AG10803 (cell line): ENCODE results near the gene CAGE1.
"Not testable (repeated sequence)": the region's sequence is repeated elsewhere in the genome, so short reads cannot be mapped to it uniquely, and the experiment has no call there.

Source experiments
- DNase-seq: peaks from one replicate; pipeline ENCODE4 v3.0.0; 2010; ENCODE audit warnings: low read depth
- H3K4me3 ChIP-seq: 2 replicates; pipeline ENCODE4 v1.5.1; 2011; ENCODE audit warnings: mild to moderate bottlenecking, low read length, control low read depth
- CTCF ChIP-seq: conservative IDR thresholded peaks from 2 replicates; pipeline ENCODE4 v1.5.1; 2011; ENCODE audit warnings: mild to moderate bottlenecking, low read length, control low read depth, inconsistent platforms

The CAGE1 gene

GRCh38 chr6:7325750-7326149, 63.8 kb downstream of the CAGE1 start:
- TF ChIP-seq CTCF = no peak
- H3K4me3 ChIP-seq = no peak overlapping the region
- no peak for DNase-seq

GRCh38 chr6:7324520-7324919, 65.0 kb downstream of the CAGE1 start:
- no peak for DNase-seq
- no peak for TF ChIP-seq CTCF
- no peak overlapping the region for H3K4me3 ChIP-seq

GRCh38 chr6:7323074-7323473, 66.5 kb downstream of the CAGE1 start:
- DNase-seq = no peak
- H3K4me3 ChIP-seq = no peak overlapping the region
- TF ChIP-seq CTCF = no peak

GRCh38 chr6:7321866-7322265, 67.7 kb downstream of the CAGE1 start:
- not testable (repeated sequence) for H3K4me3 ChIP-seq, DNase-seq

- not testable (repeated sequence) for H3K4me3 ChIP-seq, DNase-seq
These were observed 70.1 kb downstream of the CAGE1 start for GRCh38 chr6:7319406-7319805.

GRCh38 chr6:7317538-7317937, 72.0 kb downstream of the CAGE1 start:
- H3K4me3 ChIP-seq = no peak overlapping the region
- DNase-seq = no peak
- no peak for TF ChIP-seq CTCF

GRCh38 chr6:7316658-7317533, 72.6 kb downstream of the CAGE1 start:
- TF ChIP-seq CTCF = no peak
- DNase-seq = no peak
- H3K4me3 ChIP-seq = no peak overlapping the region

GRCh38 chr6:7315948-7316365, 73.6 kb downstream of the CAGE1 start:
- H3K4me3 ChIP-seq = no peak overlapping the region
- DNase-seq = no peak
- no peak for TF ChIP-seq CTCF

- DNase-seq, H3K4me3 ChIP-seq: not testable (repeated sequence)
These were observed 74.2 kb downstream of the CAGE1 start for GRCh38 chr6:7315087-7315947.
